Measurements from ENCODE around the gene EGLN1. TPM values are rescaled to one million over a fixed set of nuclear protein-coding genes. Genes with fewer than 3 reads are reported as not detected.

EGLN1 gene
- total and polyA plus RNA-seq, 2 experiments from 2014 or later = 1.9 to 6.0 TPM

- no peak overlapping the region for H3K4me2 ChIP-seq
- H3K36me3 ChIP-seq (ENCODE audit: insufficient read depth) = no peaks in the 10 kb centered on the region
- Mint-ChIP-seq H3K4me3 (no peak overlapping the region), H3K4me1 (peaks cover 14% of the 10 kb centered on the region), H3K27ac (no peak overlapping the region), H3K27me3 (ENCODE audit: insufficient read depth, low read depth, poor library complexity) (peaks cover 29% of the 10 kb centered on the region), H3K9me3 (no peaks in the 10 kb centered on the region), H3K36me3 (ENCODE audit: low read depth) (no peaks in the 10 kb centered on the region)
- no peak overlapping the region for H2AFZ ChIP-seq
- no peak for DNase-seq (ENCODE audit: low spot score)
- peaks cover 6% of the 10 kb centered on the region for H3K79me2 ChIP-seq (replicated peaks; ENCODE audit: insufficient read depth)
- TF ChIP-seq ZNF462 (CRISPR knock-in tag; IDR thresholded peaks at IDR 0.05) (no peak), CREB1 (CRISPR knock-in tag; IDR thresholded peaks at IDR 0.05; ENCODE audit: low read depth) (no peak), STAT1 (IDR thresholded peaks at IDR 0.05; ENCODE audit: unreplicated experiment) (no peak), EZH2phosphoT487 (IDR thresholded peaks at IDR 0.05; ENCODE audit: unreplicated experiment) (no peak), ZNF331 (CRISPR knock-in tag; IDR thresholded peaks at IDR 0.05; ENCODE audit: low read depth) (no peak), ZNF114 (CRISPR knock-in tag; IDR thresholded peaks at IDR 0.05) (no peak)
- peaks cover 49% of the 10 kb centered on the region for H4K20me1 ChIP-seq (replicated peaks; ENCODE audit: insufficient read depth)
- peaks cover 11% of the 10 kb centered on the region; the same call in 1 of the 2 replicates for H3F3A ChIP-seq (replicated peaks; ENCODE audit: low read depth)
- no peak overlapping the region for H3K4me3 ChIP-seq
- no peaks in the 10 kb centered on the region for H3K9me2 ChIP-seq (ENCODE audit: insufficient read depth)
- H3K27ac ChIP-seq (ENCODE audit: low read depth) = no peak overlapping the region
- H3K4me1 ChIP-seq (ENCODE audit: insufficient read depth) = peaks cover 16% of the 10 kb centered on the region
- peaks cover 50% of the 10 kb centered on the region for H3K27me3 ChIP-seq (ENCODE audit: insufficient read depth)
- ATAC-seq = no peak
These were observed 5.2 kb downstream of the EGLN1 start for GRCh38 chr1:231416901-231417300.

GRCh38 chr1:231415018-231415583 lies 7.0 kb downstream of the EGLN1 start:
- Histone ChIP-seq H3K79me2 (replicated peaks; ENCODE audit: insufficient read depth) (peaks cover 6% of the 10 kb centered on the region), H3K27me3 (ENCODE audit: insufficient read depth) (peaks cover 34% of the 10 kb centered on the region), H3K9me2 (ENCODE audit: insufficient read depth) (no peaks in the 10 kb centered on the region), H3K36me3 (ENCODE audit: insufficient read depth) (no peaks in the 10 kb centered on the region), H3K4me3 (no peak overlapping the region), H2AFZ (no peak overlapping the region), H3F3A (replicated peaks; ENCODE audit: low read depth) (peaks cover 9% of the 10 kb centered on the region; the same call in 1 of the 2 replicates), H3K27ac (ENCODE audit: low read depth) (no peak overlapping the region), H4K20me1 (replicated peaks; ENCODE audit: insufficient read depth) (peaks cover 49% of the 10 kb centered on the region), H3K4me1 (ENCODE audit: insufficient read depth) (peaks cover 10% of the 10 kb centered on the region), H3K4me2 (no peak overlapping the region)
- Mint-ChIP-seq H3K4me1 (peaks cover 7% of the 10 kb centered on the region), H3K9me3 (no peaks in the 10 kb centered on the region), H3K27ac (no peak overlapping the region), H3K27me3 (ENCODE audit: insufficient read depth, low read depth, poor library complexity) (peaks cover 18% of the 10 kb centered on the region), H3K4me3 (no peak overlapping the region), H3K36me3 (ENCODE audit: low read depth) (no peaks in the 10 kb centered on the region)
- ATAC-seq (no peak), DNase-seq (ENCODE audit: low spot score) (no peak)
- TF ChIP-seq EZH2 (IDR thresholded peaks at IDR 0.05; ENCODE audit: low read depth, unreplicated experiment) = no peak
- TF ChIP-seq NANOG (IDR thresholded peaks at IDR 0.05; ENCODE audit: borderline replicate concordance) = no peak
- TF ChIP-seq EZH2phosphoT487 (IDR thresholded peaks at IDR 0.05; ENCODE audit: unreplicated experiment) = no peak
- no peak for TF ChIP-seq JUNB (IDR thresholded peaks at IDR 0.05; ENCODE audit: unreplicated experiment)
- no peak for TF ChIP-seq ZNF114 (CRISPR knock-in tag; IDR thresholded peaks at IDR 0.05)
- TF ChIP-seq POLR2AphosphoS5 (IDR thresholded peaks at IDR 0.05; ENCODE audit: low read depth) = no peak
- no peak for TF ChIP-seq ETS1 (IDR thresholded peaks at IDR 0.05)
- TF ChIP-seq REST (IDR thresholded peaks at IDR 0.05; ENCODE audit: unreplicated experiment) = no peak
